ENCODE data around the gene LOXL3.

The LOXL3 gene

DNA sequence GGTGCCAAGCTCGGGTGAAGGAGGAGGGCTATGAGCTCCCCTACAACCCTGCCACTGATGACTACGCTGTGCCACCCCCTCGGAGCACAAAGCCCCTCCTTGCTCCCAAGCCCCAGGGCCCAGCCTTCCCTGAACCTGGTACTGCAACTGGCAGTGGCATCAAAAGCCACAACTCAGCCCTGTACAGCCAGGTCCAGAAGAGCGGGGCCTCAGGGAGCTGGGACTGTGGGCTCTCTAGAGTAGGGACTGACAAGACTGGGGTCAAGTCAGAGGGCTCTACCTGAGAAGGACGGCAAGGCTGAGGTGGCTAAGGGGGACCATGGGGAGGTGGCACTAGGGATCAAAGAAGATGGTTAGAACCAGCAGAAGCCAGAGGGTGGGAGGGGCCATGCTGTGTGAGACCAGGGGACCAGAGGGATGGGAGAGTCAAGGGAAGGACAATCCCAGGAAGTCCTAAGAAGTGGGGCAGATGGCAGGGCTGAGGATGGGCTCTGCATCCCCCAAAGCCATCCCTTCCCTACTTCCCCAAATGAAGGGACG is 3.2 kb upstream of the LOXL3 start:
- H3K4me3 ChIP-seq (replicated peaks; ENCODE audit: low read depth, low read length), result no peak overlapping the region
- TF ChIP-seq, protein P1, sequence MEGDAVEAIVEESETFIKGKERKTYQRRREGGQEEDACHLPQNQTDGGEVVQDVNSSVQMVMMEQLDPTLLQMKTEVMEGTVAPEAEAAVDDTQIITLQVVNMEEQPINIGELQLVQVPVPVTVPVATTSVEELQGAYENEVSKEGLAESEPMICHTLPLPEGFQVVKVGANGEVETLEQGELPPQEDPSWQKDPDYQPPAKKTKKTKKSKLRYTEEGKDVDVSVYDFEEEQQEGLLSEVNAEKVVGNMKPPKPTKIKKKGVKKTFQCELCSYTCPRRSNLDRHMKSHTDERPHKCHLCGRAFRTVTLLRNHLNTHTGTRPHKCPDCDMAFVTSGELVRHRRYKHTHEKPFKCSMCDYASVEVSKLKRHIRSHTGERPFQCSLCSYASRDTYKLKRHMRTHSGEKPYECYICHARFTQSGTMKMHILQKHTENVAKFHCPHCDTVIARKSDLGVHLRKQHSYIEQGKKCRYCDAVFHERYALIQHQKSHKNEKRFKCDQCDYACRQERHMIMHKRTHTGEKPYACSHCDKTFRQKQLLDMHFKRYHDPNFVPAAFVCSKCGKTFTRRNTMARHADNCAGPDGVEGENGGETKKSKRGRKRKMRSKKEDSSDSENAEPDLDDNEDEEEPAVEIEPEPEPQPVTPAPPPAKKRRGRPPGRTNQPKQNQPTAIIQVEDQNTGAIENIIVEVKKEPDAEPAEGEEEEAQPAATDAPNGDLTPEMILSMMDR (IDR thresholded peaks at IDR 0.05; ENCODE audit: low read length, missing control alignments), result no peak
- no peak for DNase-seq (ENCODE audit: low read depth)

DNA sequence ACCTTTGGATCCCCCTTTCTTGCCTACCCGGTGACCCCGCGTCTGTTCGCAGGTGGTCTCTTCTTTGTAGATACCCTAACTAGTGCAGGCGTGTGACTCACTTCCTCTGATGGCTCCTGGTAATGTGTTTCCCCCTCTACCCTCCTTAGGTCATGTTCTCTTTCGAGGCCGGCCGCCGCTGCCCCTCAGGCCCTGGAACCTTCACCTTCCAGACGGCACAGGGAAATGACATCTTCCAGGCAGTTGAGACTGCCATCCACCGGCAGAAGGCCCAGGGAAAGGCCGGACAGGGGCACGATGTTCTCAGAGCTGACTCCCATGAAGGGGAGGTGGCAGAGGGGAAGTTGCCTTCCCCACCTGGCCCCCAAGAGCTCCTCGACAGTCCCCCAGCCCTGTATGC is 2.4 kb upstream of the LOXL3 start:
- TF ChIP-seq, protein P1 (IDR thresholded peaks at IDR 0.05; ENCODE audit: low read length, missing control alignments), result no peak
- H3K4me3 ChIP-seq (replicated peaks; ENCODE audit: low read depth, low read length), result no peak overlapping the region
- DNase-seq (ENCODE audit: low read depth), result no peak

DNA sequence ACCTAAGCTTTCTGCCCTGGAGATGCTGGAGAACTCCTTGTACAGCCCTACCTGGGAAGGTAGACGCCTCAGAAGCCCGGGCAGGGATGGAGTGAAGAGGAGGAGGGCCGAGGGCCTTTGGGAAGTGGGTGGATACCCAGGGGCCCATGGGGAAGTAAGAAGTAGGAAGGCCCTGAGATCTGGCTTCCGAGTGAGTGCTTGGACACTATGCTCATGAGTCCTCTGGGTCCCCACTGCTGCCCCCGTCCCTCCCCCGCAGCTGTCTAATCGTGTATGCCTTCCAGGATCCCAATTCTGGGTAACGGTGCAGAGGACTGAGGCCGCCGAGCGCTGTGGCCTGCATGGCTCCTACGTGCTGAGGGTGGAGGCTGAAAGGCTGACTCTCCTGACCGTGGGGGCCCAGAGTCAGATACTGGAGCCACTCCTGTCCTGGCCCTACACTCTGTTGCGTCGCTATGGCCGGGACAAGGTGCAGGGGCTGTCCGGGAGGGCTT is 1.9 kb upstream of the LOXL3 start:
- DNase-seq (ENCODE audit: low read depth), result no peak
- TF ChIP-seq, protein P1 (IDR thresholded peaks at IDR 0.05; ENCODE audit: low read length, missing control alignments), result no peak
- H3K4me3 ChIP-seq (replicated peaks; ENCODE audit: low read depth, low read length), result peak overlapping the region; percentile 95

DNA sequence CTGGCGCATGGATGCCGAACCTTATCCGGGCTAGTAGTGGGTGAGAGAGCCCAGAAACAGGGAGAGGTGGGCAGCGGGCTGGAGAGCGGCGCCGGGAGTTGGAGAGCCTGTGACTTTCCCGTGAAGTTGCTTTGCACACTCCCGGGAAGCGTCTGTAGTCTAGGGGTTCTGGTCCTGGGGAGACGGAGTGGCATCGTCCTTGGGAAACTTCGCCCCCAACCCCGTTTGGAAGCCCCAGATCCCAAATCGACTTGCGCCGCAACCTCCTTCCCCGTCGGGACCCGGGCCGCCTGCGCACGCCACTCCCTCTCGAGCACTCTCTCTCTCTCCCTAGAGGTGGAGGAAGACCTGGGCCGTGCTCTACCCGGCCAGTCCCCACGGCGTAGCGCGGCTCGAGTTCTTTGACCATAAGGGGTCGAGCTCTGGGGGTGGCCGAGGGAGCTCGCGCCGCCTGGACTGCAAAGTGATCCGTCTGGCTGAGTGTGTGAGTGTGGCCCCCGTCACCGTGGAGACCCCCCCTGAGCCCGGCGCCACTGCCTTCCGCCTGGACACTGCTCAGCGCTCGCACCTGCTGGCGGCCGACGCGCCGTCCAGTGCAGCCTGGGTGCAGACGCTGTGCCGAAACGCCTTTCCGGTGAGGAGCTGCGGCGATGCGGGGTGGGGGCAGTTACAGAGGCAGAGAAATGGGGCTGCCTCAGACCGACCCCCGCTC is 1.2 kb upstream of the LOXL3 start:
- DNase-seq (ENCODE audit: low read depth), result no peak
- H3K4me3 ChIP-seq (replicated peaks; ENCODE audit: low read depth, low read length), result peak overlapping the region; percentile 95
- TF ChIP-seq, protein P1 (IDR thresholded peaks at IDR 0.05; ENCODE audit: low read length, missing control alignments), result no peak

DNA sequence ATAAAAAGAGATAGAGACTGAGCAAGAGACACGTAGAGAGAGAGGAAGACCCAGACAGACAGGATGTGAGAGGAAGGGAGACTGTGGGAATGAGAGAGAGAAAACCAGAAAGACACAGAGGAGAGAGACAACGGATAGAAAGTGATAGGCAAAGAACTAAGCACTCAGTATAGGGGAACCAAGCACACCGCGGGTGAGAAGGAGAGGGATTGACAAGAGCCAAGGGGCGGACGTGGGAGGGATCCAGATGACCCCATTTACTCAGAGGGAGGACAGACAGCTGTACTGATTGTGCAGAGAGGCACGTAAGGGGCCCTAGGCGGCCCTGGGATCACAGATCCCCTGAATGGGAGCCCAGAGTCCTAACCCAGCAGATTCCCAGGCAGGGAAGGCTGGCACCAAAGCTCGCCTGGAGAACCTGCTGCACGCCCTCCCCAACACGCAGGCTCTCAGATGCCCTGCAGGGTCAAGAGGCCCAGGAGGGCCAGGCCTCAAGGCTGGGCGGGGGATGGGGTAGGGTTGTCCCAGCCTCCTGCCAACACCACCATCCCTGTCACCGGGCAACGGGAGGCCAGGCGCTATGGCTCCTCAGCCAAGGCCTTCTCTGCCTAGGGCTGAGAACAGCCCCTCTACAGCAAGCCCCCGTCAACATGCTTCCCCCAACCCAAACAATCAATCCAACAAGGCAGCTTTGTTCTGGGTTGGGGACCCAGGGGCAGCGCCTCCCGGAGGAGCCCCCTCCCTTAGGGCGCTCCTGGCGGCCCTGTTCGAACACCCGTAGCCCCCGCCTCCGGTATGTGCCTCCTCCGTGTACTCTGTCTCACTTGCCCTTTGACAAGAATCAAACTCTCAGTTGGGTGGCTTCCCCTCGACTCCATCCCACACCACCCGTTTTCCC is 579 bp downstream of the LOXL3 start:
- H3K4me3 ChIP-seq (replicated peaks; ENCODE audit: low read depth, low read length), result peak overlapping the region; percentile 95
- DNase-seq (ENCODE audit: low read depth), result no peak
- TF ChIP-seq, protein P1 (IDR thresholded peaks at IDR 0.05; ENCODE audit: low read length, missing control alignments), result no peak

DNA sequence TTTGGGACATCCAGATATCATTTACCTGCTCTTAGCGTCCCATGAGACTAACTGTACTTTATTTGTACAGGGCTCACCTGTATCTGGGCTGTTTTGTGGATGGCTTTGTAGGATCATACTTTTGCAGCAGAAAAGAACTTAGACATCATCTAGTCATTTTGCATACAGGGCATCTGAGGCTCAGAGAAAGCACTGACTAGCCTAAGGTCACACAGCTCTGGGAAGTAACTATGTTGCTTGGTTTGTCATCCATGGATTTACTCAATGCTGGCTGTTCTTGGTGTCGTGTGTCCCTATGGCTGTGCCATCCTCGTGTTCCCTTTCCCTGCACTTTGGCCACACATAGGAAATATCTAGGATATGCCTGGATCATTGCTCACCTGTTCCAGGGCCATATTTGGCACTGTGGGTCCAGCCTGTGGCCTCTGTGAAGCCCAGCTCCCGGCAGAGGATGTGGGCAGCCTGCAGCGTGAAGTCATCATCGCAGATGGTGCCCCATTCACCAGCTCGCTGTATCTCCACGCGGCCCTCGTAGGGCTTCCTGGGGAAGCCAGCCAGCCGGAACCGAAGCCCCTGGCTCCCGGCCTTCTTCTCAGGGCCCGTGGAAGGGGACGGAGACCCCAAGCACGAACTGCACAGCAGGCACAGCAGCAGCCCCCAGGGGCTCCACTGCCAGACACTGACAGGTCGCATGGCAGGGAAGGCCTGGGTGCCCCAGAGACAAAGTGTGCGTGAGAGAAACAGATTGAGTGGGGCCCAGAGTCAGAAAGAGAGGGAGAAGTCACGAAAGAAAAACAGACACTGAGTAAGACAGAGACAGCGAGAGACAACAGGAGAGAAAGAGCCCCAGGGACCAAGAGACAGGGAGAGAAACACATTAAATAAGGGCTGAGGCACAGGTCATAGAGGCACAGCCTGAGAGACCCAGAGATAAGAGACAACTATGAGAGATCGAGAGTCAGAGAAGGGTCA is 1.5 kb downstream of the LOXL3 start:
- TF ChIP-seq, protein P1 (IDR thresholded peaks at IDR 0.05; ENCODE audit: low read length, missing control alignments), result no peak

More for the DNA sequence above, 1.5 kb downstream of the LOXL3 start:
- peak overlapping the region; percentile 95 for H3K4me3 ChIP-seq (replicated peaks; ENCODE audit: low read depth, low read length)
- DNase-seq (ENCODE audit: low read depth), result no peak

Data from fibroblast of pulmonary artery (primary cell).